ENCODE measurements around the gene AK8. TPM values are rescaled to one million over a fixed set of nuclear protein-coding genes. Genes with fewer than 3 reads are reported as not detected.

Gene AK8
- total RNA-seq, 1 donor from 2014 or later, result not detected

GRCh38 chr9:132800038-132800648 lies 77.9 kb downstream of the AK8 start:
- intact Hi-C loops (cut with micrococcal nuclease), result loop anchor here (1.0 to 2.0 kb wide), 2 partner anchors 293 to 389 kb away; partner anchors contain the start of gene CFAP77

DNA sequence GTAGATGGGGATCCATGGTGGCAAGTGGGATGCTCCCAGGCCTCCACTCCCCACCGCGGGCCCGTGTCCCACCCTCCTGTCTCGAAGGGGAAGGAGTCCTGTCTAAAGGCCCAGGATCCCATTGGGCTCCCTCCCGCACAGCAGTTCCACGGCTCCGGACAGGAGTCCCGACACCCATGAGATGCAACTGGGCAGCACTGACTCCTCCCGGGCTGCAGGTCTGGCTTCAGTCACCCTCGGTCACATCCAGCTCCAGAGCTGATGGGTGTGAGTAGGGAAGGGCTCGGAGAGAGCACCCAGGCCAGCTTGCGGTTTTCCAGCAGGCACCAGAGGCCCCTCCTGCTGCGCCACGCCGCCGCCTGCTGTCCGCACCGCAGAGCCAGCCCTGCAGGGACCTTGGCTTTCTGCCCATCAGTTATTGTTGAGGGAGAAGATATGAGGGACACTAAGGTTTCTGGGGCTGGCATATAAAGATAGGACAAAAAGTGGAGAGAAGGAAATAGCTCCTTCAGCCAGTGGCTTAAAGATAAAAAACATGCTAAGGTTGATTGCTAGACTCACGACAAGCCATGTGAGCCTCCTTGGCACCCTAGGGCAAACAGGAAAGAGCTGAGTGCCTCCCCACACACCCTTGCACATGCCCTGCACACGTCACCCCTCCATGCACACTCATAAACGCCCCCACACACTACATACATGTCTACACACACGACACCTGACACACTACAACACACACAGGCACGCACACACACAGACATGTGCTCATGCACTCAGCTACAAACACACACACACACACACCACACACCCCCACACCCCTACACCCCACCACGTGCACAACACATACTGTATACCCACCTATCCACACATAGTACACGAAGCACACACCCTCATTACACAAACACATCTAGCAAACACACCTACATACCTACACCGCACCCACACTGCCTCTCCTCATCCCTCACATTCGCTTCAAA lies 79.0 kb downstream of the AK8 start:
- intact Hi-C loops (cut with micrococcal nuclease), result no loop called here

- intact Hi-C loops (cut with micrococcal nuclease), result no loop called here
Observed at GRCh38 chr9:132797861-132798659, 80.0 kb downstream of the AK8 start.

- intact Hi-C loops (cut with micrococcal nuclease), result no loop called here
Observed at GRCh38 chr9:132795511-132796303, 82.4 kb downstream of the AK8 start.

DNA sequence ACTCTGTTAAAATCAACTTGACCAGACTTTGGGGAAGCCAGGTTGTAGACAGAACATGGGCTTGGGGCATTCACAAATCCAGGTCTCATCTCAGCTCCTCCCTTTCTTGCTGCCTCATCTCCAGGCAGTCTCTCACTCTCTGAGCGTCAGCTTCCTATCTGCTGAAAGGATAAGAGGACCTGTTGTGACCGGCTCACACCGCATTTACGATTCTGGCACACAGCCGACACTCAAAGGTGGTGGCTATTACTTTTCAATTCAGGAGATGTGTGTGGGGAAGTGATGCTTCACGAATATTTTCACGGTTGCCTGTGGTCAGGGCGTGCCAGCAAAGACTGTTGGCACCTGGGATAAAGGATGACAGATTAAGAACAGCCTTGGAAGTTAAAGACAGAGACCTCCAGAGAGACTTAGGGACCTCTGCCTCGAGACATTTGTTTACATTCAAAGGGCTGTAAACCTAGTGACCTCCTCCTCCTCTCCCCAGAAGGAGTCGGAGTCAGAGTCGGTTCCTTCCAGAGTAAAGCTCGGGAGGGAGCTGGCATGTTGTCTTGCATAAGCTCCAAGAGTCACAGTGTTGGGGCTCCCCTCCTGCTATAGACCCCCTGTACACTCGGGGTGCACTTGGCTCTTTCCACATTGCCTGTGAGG lies 83.2 kb downstream of the AK8 start:
- intact Hi-C loops (cut with micrococcal nuclease), result no loop called here

DNA sequence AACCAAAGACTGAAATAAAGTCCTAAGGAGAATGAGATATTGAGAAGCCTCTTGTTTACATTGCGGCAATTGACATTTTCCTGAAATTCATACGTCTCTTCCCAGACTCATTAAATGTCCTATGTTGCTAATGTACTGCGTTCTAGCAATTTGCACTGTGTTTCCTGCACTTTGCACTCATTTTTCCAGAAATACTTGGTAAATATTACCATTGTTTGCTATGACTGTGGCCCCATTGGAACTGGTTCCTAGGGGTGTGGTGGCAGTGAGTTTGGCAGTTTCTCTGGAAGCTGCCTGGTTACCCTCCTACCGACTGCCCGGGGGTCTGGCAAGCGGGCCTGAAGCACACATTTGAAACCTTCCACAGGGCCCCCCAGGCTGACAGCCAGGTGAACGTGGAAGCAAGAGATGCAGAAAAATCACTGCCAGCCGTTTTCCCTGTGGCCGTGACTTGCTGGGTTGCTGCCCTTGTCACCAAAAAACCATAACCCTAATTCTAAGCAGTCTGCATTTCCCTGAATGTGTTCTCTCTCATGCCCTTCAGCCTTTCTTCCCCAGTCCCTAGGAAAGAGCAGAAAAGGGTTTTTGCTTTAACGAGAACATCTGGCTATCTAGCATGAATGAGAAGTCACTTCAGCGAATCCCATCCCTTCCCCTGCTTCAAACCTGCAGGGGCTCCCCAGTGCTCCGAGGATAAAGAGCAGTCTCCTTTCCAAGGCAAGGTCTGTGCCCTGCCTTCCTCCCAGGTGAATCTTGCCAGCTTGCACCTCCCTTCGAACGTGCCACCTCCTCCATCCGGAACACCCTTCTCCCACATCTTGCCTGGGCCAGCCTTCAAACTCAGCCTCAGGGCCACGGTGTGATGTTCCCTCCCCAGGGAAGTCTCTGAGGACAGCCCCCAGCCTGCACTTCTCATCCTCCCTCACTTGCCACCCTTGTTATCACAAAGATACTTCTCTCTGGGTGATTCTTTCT lies 84.2 kb downstream of the AK8 start:
- intact Hi-C loops (cut with micrococcal nuclease), result no loop called here

- intact Hi-C loops (cut with micrococcal nuclease), result no loop called here
Observed at GRCh38 chr9:132792547-132792946, 85.5 kb downstream of the AK8 start.

- intact Hi-C loops (cut with micrococcal nuclease), result no loop called here
Observed at GRCh38 chr9:132791699-132792240, 86.3 kb downstream of the AK8 start.

DNA sequence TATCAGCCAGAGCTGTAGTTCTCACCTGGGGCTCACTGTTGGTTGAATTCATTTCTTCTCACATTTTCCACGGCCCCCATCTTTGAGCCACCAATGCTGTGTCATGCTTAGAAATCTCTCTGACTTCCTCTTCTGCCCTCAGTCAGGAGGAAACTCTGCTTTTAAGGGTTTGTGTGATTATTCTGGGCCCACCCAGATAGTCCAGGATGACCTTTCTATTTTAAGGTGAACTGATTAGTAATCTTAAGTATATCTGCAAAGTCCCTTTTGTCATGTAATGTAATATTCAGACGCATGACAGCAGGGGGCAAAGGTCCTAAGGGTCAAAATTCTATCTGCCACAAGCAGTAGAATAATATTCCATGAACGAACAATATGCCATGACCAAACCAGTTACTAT lies 88.4 kb downstream of the AK8 start:
- intact Hi-C loops (cut with micrococcal nuclease), result no loop called here

DNA sequence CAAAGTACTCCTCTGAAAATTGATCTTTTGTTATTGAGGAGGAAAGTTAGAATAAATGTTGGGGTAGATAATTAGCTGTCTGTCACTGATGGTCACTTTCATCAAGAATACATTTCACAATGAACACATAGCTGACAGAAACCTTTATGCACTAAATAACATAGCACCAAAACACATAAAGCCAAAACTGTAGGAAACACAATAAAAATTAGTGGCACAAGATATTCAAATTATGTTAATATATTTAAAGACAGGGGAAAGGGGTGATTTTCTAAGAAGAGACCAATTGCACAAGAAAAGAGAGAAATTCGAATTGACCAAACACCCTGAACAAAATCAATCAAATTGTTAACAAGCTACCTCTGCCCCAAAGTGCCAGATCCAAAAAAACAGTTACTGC lies 89.7 kb downstream of the AK8 start:
- intact Hi-C loops (cut with micrococcal nuclease), result no loop called here

DNA sequence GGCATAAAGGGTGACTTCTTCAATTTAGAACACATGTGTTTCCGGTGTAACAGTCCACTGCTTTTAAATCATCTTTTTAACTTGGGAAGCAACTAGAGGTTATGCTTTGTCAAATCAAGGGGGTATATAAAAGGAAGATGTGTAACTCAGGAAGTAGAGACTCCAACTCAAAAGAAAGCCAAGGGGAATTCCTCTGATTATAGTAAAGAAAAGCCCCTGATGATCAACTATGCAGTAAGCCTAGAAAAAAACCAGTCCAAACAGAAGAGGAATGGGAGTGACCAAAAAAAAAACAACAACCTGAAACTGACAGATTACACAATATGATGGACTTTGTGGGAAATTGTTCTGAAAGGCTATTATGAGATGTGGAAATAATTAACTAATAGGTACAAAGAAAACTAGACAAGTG lies 90.3 kb downstream of the AK8 start:
- intact Hi-C loops (cut with micrococcal nuclease), result no loop called here

- intact Hi-C loops (cut with micrococcal nuclease), result no loop called here
Observed at GRCh38 chr9:132784286-132784830, 93.7 kb downstream of the AK8 start.

DNA sequence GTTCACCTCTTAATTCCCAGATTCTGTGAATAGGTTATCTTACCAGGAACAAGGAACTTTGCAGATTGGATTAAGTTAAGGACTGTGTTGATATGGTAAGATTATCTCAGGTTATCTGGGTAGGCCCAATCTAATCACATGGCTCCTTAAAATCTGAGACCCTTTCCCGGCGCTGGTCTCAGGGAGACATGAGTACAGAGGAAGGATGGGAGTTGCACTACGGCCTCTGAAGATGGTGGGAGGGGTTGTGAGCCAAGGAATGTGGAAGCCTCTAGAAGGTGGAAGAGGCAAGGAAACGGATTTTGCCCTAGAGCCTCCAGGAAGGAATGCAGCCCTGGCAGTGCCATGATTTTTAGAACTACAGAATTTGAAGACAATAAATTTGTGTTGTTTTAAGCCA lies 95.1 kb downstream of the AK8 start:
- intact Hi-C loops (cut with micrococcal nuclease), result no loop called here

DNA sequence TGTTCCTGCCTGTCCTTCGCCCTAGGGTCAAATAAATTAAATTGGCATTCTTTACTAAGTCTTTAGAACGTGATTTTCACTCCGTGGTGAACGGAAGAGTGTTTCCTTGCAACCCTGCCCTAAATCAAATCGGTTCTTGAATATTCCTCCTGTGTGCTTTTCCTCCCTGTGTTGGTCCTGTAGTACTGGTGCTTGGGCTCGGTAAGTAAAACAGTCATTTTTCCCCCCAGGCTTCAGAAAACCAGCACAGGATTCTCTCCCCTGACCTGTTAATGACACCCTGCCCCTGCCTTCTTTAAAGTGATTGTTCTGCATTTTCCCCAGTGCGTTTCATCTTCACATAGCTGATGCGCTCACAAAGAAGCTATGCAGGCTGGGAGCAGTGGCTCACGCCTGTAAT lies 96.0 kb downstream of the AK8 start:
- intact Hi-C loops (cut with micrococcal nuclease), result no loop called here

DNA sequence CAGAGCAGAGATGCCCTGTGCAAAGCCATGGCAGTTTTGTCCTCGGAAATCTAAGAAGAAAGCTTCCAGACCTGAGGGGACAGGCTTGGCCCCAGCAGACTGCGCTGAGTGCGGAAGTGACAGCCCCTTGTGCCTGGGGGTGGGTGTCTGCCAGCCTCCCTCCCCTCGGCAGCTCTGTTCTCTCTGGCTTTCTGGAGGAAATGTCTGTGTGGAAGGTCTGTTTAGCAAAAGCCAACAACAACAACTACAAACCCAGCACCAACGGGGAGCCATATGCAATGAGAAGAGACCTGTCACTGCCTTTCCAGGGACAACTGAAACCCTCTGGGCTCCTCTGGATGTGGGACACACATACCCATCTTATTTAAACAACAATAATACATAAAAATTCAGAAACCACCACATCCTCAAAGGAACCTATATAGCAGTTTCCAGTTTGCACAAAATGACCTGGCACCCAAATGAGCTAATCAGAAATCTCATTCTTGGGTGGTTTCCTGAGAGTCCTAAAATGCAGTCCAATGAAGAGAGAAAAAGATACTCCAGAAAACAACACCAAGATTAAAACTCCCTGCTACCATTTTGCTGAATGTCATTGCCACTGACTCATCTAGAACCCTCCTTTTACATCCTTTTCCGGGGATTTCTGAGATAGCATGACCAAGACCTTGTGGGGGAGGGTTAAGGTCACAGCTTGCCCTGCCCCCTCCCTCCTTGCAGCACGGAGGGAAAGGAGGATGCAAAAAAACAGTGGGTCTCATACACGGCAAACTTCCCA lies 97.7 kb downstream of the AK8 start:
- intact Hi-C loops (cut with micrococcal nuclease), result no loop called here

- intact Hi-C loops (cut with micrococcal nuclease), result no loop called here
Observed at GRCh38 chr9:132776891-132777290, 101.2 kb downstream of the AK8 start.

DNA sequence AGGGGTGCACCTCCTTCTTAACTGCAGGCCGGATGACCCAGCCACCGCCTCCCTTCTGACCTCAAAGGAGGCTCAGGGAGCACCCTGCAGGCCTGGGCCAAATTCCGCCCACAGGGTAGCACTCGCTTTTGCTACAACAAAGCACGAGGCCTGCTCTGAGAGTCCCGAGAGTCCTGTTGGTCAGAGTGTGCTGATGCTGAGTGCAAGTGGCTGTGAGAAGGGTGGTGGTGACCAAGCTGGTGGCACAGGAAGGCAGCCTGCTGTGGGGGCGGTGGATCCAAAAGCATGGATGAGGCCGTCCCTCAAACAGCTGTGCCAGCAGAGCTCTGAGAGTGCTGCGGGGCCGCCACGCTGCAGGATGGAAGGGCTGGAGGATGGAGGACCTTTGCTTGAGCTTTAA lies 101.8 kb downstream of the AK8 start:
- intact Hi-C loops (cut with micrococcal nuclease), result no loop called here

DNA sequence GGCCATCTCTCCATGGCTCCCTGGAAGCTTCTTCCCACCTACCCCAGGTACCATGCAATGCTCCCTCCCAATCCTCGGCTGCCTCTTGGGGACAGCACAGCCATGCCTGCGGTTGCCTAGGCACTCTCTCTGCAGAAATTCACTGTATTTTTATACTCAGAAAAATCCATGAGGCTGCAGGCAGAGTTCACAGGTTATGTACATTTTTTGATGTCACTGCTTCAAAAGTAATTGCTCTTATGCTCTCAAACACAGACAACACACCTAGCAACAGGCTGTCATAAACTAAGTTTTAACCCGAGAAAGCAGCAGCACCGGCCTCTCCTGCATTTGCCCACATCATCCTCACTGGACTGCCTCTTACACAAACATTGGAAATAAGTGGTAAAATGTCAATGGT lies 102.4 kb downstream of the AK8 start:
- intact Hi-C loops (cut with micrococcal nuclease), result no loop called here
